Smooth muscle cell of the coronary artery (primary cell): ENCODE measurements around the gene PRSS27. TPM values are rescaled to one million over a fixed set of nuclear protein-coding genes. Genes with fewer than 3 reads are reported as not detected.

Source experiments
- total RNA-seq: library from RNA; depleted of rRNA; stranded (reverse); fragments of >200 nt; gene quantifications from 2 replicates; pipeline ENCODE4 v1.2.3, GENCODE V29; 2014; ENCODE audit warnings: low replicate concordance

Gene PRSS27
- 0.23 and 0.70 TPM in 2 replicates for total RNA-seq

DNA sequence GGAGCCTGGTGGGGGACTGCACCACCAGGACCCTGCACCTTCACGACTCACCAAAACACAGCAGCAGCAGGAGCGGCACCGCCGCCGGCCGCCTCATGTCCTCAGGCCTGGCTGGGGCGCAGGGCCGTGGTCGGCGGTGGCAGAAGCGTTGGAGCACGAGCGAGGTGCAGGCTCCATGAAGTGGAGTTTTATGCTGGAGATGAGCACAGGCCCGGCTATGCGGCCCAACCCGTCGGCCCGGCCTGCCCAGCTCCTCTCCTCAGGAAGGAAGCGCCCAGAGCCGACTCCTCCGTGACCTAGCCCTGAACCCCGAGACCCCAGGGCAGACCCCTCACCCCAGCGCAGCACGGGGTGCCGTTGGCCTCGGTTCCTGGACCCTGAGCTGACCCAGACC, at the start of gene PRSS27:
TSS of gene PRSS27 (minus strand) at position 161 of the 394 bp plus-strand sequence. CDS start at position 97, 64 bp downstream.

DNA sequence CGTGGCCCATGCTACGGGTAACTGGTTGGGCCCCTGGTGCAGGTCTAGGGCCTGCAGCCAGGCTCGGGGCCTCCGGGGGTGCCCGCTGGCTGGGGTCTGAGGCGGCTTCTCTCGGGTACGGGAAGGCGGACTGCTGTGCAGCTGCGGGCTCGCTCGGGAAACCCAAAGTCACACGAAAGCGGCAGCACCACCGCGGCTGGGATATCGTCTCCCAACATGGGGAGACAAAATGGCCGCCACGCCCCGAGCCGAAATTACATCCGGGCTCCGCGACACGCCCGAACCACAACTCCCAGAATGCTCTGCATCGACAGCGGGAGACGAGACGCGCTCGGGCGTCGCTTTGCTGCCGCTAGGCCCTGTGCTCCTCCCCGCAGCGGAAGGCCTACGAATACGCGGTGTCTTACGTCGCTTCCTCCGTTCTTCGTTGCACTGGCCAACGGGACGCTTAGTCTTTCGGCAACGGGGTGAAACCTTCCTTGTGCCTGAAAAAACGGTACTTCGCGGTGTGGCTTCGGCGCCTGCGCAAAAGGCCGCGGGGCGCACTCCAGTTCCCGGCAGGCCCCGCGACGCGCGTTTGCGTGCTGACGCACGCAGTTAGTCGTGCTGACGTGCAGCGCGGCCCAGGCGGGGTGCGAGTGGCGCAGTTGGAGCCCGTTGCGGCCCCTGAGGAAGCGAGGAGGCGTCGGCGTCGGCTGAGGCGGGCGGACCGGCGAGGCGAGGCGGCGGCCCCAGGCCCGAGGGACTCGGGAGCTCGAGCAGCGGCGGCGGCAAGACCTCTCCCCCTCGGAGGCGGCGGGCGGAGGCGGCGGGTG, 32.2 kb upstream of the PRSS27 start, which contains the start of gene SRRM2:
TSS of gene SRRM2 (plus strand) at position 604 of the 815 bp plus-strand sequence. CDS start 3,727 bp downstream, outside the sequence.

DNA sequence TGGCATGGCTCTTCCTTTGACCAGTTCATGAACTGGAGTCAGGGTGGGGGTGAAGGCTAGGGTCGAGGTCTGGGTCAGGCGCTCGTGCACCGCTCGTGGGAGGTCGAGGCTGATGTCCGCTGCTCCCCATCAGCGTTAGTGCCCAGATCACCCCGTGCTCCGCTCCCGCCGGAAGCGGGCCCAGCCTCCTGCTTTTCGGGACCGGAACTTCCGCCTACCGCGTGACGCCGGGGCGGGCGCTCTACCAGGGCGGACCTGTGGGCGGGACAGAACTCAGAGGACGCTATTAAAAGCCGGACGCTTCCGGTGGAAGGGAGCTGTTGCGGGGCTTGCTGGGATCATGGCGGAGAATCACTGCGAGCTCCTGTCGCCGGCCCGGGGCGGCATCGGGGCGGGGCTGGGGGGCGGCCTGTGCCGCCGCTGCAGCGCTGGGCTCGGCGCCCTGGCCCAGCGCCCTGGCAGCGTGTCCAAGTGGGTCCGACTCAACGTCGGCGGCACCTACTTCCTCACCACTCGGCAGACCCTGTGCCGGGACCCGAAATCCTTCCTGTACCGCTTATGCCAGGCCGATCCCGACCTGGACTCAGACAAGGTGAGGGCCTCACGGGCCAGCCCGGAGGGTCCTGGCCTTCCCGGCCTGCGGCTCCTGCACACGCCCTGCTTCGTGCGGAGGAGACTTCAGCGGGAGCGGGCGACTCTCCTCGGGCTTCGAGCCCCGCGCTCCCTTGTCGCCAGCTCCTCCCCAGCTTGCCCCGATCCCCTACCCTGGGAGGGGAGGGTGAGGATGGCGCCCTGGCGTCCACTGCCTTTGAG, 37.6 kb downstream of the PRSS27 start, which contains the start of gene KCTD5:
TSS of gene KCTD5 (plus strand) at position 315 of the 813 bp plus-strand sequence. CDS start at position 341, 26 bp downstream.

Other genes starting within 250 kb of the PRSS27 start
- 0.23 and 0.47 TPM in 2 replicates for gene NTN3, start 248.9 kb downstream of the PRSS27 start, total RNA-seq
- 12.9 and 17.7 TPM in 2 replicates for gene TBC1D24, start 245.1 kb downstream of the PRSS27 start, total RNA-seq
- gene ATP6V0C, start 206.3 kb downstream of the PRSS27 start, total RNA-seq: 5.1 and 8.2 TPM in 2 replicates
- gene AMDHD2, start 199.9 kb downstream of the PRSS27 start, total RNA-seq: 25.4 and 84.2 TPM in 2 replicates
- gene CEMP1, start 188.8 kb downstream of the PRSS27 start, total RNA-seq: 0.08 and 0.12 TPM in 2 replicates
- gene PDPK1, start 182.2 kb downstream of the PRSS27 start, total RNA-seq: 10.5 and 12.0 TPM in 2 replicates
- gene KCTD5, start 37.7 kb downstream of the PRSS27 start, total RNA-seq: 11.8 and 24.8 TPM in 2 replicates
- 31.5 and 42.6 TPM in 2 replicates for gene SRRM2, start 32.4 kb upstream of the PRSS27 start, total RNA-seq
- gene ELOB, start 57.1 kb upstream of the PRSS27 start, total RNA-seq: 605 and 1,061 TPM in 2 replicates
- not detected in 2 replicates for gene PRSS33, start 67.3 kb upstream of the PRSS27 start, total RNA-seq
- gene PRSS41, start 78.2 kb upstream of the PRSS27 start, total RNA-seq: not detected in 2 replicates
- gene PRSS21, start 97.0 kb upstream of the PRSS27 start, total RNA-seq: 0.15 and 0.23 TPM in 2 replicates
- 2.1 TPM in 1 of 2 replicates, not detected in the other for gene ZG16B, start 110.1 kb upstream of the PRSS27 start, total RNA-seq
- gene PRSS22, start 137.9 kb upstream of the PRSS27 start, total RNA-seq: not detected in 2 replicates
- gene FLYWCH2, start 163.0 kb upstream of the PRSS27 start, total RNA-seq: 30.9 and 59.8 TPM in 2 replicates
- gene FLYWCH1, start 191.7 kb upstream of the PRSS27 start, total RNA-seq: 31.4 and 39.7 TPM in 2 replicates
- not detected in 2 replicates for gene KREMEN2, start 244.1 kb upstream of the PRSS27 start, total RNA-seq
- 1.6 and 3.8 TPM in 2 replicates for gene PAQR4, start 249.1 kb upstream of the PRSS27 start, total RNA-seq